Calu3 (cell line): Measurements from ENCODE around the gene OCA2. TPM values are rescaled to one million over a fixed set of nuclear protein-coding genes. Genes with fewer than 3 reads are reported as not detected.

Source experiments
- BruUV-seq: library from RNA; stranded (reverse); fragments of 400-500 nt; replicated peaks from 2 replicates; lab custom pipeline; 2021; lab: Mats Ljungman, UMichigan
- CTCF ChIA-PET: fragments of 300-600 bp; sonication (Branson Sonifier 250); formaldehyde crosslinking; loops from one replicate; lab custom pipeline; 2022; ENCODE audit warnings: antibody characterized with exemption; lab: Charles Lee
- DNase-seq: peaks from one replicate; pipeline ENCODE4 v3.0.0; 2022
- H3K27ac Mint-ChIP-seq: one replicate; pipeline ENCODE4 v1.8.0; 2022; ENCODE audit warnings: mixed read lengths; ENCODE audit not compliant: unreplicated experiment
- H3K27me3 Mint-ChIP-seq: one replicate; pipeline ENCODE4 v1.8.0; 2022; ENCODE audit warnings: mixed read lengths; ENCODE audit not compliant: unreplicated experiment
- H3K36me3 Mint-ChIP-seq: one replicate; pipeline ENCODE4 v1.8.0; 2022; ENCODE audit warnings: mild to moderate bottlenecking, moderate library complexity, mixed read lengths; ENCODE audit not compliant: insufficient read depth, unreplicated experiment
- H3K4me1 Mint-ChIP-seq: one replicate; pipeline ENCODE4 v1.8.0; 2022; ENCODE audit warnings: mild to moderate bottlenecking, low read depth, mixed read lengths; ENCODE audit not compliant: unreplicated experiment
- H3K4me3 Mint-ChIP-seq: one replicate; pipeline ENCODE4 v1.8.0; 2022; ENCODE audit warnings: mild to moderate bottlenecking, low read depth, moderate library complexity, mixed read lengths; ENCODE audit not compliant: unreplicated experiment
- H3K9me3 Mint-ChIP-seq: one replicate; pipeline ENCODE4 v1.8.0; 2022; ENCODE audit warnings: low read depth, mixed read lengths; ENCODE audit not compliant: unreplicated experiment
- intact Hi-C: fragments of 100-400 bp; cut with micrococcal nuclease; formaldehyde crosslinking; loops from one replicate; pipeline ENCODE4 v1.10.0; 2022; ENCODE audit not compliant: unreplicated experiment
- total RNA-seq: library from RNA; stranded (reverse); gene quantifications from 2 replicates; pipeline ENCODE4 v1.2.3, GENCODE V29; 2022
- TF ChIP-seq, protein P1 (sequence below): fragments of 200-600 bp; IDR thresholded peaks from one replicate; pipeline ENCODE4 v1.8.0; 2022; ENCODE audit warnings: antibody characterized with exemption; ENCODE audit not compliant: unreplicated experiment

OCA2 gene
- total RNA-seq, 1 experiment from 2014 or later, result not detected

DNA sequence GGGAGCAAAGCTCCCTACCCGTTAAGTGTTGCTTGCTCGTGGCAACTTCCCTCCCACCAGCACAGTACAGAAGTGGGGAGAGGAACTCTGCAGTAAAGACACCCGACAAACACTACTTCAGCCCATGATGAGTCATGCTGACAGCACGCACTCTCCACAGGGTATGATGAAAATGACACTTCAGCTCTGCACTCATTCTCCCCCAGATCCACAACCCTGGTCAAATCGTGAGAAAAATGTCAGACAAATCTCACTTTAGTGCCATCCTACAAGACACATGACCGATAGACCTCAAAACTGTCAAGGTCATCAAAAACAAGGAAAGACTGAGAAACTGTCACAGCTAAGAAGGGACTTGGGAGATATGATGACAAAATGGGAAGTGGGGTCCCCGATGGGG, 278.9 kb downstream of the OCA2 start:
- BruUV-seq, result no TSS peak
- H3K9me3 Mint-ChIP-seq, result peaks cover 2% of the 10 kb centered on the region
- no peaks in the 10 kb centered on the region for H3K36me3 Mint-ChIP-seq
- TF ChIP-seq, protein P1, sequence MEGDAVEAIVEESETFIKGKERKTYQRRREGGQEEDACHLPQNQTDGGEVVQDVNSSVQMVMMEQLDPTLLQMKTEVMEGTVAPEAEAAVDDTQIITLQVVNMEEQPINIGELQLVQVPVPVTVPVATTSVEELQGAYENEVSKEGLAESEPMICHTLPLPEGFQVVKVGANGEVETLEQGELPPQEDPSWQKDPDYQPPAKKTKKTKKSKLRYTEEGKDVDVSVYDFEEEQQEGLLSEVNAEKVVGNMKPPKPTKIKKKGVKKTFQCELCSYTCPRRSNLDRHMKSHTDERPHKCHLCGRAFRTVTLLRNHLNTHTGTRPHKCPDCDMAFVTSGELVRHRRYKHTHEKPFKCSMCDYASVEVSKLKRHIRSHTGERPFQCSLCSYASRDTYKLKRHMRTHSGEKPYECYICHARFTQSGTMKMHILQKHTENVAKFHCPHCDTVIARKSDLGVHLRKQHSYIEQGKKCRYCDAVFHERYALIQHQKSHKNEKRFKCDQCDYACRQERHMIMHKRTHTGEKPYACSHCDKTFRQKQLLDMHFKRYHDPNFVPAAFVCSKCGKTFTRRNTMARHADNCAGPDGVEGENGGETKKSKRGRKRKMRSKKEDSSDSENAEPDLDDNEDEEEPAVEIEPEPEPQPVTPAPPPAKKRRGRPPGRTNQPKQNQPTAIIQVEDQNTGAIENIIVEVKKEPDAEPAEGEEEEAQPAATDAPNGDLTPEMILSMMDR, result no peak
- intact Hi-C loops, result no loop called here
- H3K27ac Mint-ChIP-seq, result no peak overlapping the region
- no peaks in the 10 kb centered on the region for H3K4me1 Mint-ChIP-seq
- CTCF ChIA-PET, result no interaction called here
- H3K27me3 Mint-ChIP-seq, result no peaks in the 10 kb centered on the region
- H3K4me3 Mint-ChIP-seq, result no peak overlapping the region
- DNase-seq, result no peak

DNA sequence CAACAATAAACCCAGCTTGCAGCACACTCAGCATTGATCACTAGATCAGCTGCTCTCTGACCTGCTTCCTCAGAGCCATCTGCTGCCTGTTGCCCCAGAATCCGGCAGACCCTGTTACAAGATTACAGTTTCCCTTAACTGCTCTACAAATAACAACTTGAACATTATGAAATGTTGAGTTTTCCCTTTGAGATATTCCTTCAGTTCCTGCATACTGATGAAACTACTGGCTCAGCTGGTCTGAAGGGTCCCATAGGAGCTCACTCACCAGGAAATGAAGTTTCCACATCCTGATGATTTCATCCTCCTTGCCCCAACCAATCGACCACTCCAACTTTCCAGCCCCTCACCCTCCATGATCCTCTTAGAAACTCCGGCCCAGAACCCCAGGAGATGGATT, 281.9 kb downstream of the OCA2 start:
- Mint-ChIP-seq H3K9me3 (peaks cover 2% of the 10 kb centered on the region), H3K4me1 (no peaks in the 10 kb centered on the region), H3K4me3 (no peak overlapping the region), H3K27me3 (no peaks in the 10 kb centered on the region), H3K36me3 (no peaks in the 10 kb centered on the region), H3K27ac (no peak overlapping the region)
- intact Hi-C loops, result no loop called here
- no peak for DNase-seq
- no TSS peak for BruUV-seq
- CTCF ChIA-PET, result no interaction called here
- TF ChIP-seq, protein P1, result no peak

DNA sequence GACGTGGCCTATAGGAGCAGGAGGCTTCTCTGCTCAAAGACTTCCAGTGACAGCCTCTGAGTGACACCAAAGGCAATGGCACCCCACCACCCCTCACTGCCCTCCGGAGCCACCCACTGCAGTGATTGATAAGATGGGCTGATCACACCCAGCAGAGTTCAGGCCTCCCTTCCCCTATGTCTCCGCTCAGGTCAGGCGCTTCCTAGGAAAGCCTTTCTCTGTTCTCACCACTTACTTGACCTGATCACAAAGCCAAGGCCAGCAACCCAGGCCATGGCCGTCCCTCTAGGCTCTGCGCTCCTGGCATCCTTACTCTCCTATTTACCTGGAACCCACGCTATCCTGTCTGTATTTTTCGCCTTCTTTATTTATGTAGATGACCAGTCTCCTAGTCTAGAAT, 282.3 kb downstream of the OCA2 start:
- Mint-ChIP-seq H3K27me3 (no peaks in the 10 kb centered on the region), H3K27ac (no peak overlapping the region), H3K9me3 (peaks cover 2% of the 10 kb centered on the region), H3K36me3 (no peaks in the 10 kb centered on the region), H3K4me1 (no peaks in the 10 kb centered on the region), H3K4me3 (no peak overlapping the region)
- intact Hi-C loops, result no loop called here
- TF ChIP-seq, protein P1, result no peak
- no peak for DNase-seq
- CTCF ChIA-PET, result no interaction called here
- no TSS peak for BruUV-seq

DNA sequence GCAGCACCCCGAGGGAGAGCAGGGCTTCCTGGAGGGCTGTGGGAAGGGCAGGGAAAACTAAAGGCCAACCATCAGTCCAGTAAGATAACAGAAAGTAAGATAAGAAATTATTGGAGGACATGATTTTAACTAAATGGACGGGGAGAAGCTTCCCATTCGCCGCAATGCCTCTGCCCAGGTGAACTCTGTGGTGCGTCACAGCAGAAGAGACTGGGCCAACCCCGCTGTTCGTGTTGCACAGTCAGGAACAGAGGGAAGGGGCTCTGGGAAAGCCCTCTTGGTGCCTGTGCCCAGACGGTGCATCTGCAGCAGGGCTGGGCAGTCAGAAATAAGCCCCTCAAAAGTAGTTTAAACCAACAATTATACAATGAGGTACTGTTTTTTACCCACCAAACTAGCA, 284.1 kb downstream of the OCA2 start:
- no peak for DNase-seq
- CTCF ChIA-PET, result no interaction called here
- no TSS peak for BruUV-seq
- intact Hi-C loops, result no loop called here
- H3K4me3 Mint-ChIP-seq, result no peak overlapping the region
- H3K27me3 Mint-ChIP-seq, result no peaks in the 10 kb centered on the region
- H3K9me3 Mint-ChIP-seq, result peaks cover 2% of the 10 kb centered on the region
- no peaks in the 10 kb centered on the region for H3K4me1 Mint-ChIP-seq
- TF ChIP-seq, protein P1, result no peak
- no peak overlapping the region for H3K27ac Mint-ChIP-seq
- no peaks in the 10 kb centered on the region for H3K36me3 Mint-ChIP-seq
